HepG2 (cell line): Measurements from ENCODE around the gene DEPDC5. TPM values are rescaled to one million over a fixed set of nuclear protein-coding genes. Genes with fewer than 3 reads are reported as not detected.

Source experiments
- ATAC-seq: fragments of 200-7000 bp; cut with Tn5 transposase; 3 replicates; pipeline ENCODE4 v1.9.1; 2020; ENCODE audit warnings: mild to moderate bottlenecking, moderate library complexity
- BruUV-seq: library from RNA; stranded (reverse); fragments of 400-500 nt; replicated peaks from 2 replicates; lab custom pipeline; 2021; lab: Mats Ljungman, UMichigan
- CTCF ChIA-PET: fragments of 300-600 bp; formaldehyde crosslinking; extraction: SDS; loops from one replicate; lab custom pipeline; 2021; ENCODE audit warnings: low total read pairs, inconsistent platforms, low intra/inter-chr PET ratio; lab: Yijun Ruan, JAX
- POLR2A ChIA-PET: fragments of 350-600 bp; sonication (Branson Sonifier 250); formaldehyde crosslinking; loops from one replicate; lab custom pipeline; 2020; ENCODE audit warnings: antibody characterized with exemption, inconsistent platforms; lab: Yijun Ruan, JAX
- DNase-seq: peaks from one replicate; pipeline ENCODE4 v3.0.0-alpha.2; 2015; ENCODE audit warnings: low spot score
- FAIRE-seq: peaks from 3 replicates; lab custom pipeline; 2011; peaks lifted over from hg19 to GRCh38; lab: Jason Lieb, UNC
- H2AFZ ChIP-seq: one replicate; pipeline ENCODE4 v1.6.1; 2011; ENCODE audit warnings: low read length, inconsistent platforms
- H3K27ac ChIP-seq: fragments of 300-600 bp; 3 replicates; pipeline ENCODE4 v1.8.0; 2011; ENCODE audit warnings: mixed run types, mild to moderate bottlenecking, mixed read lengths, low read length, inconsistent platforms; ENCODE audit not compliant: insufficient read depth; ENCODE audit errors: extremely low read length
- H3K27me3 ChIP-seq, 2 experiments: fragments of 200-600 bp in 1 of 2; 2 replicates in 1 of 2; 3 replicates in 1 of 2; pipeline versions ENCODE4 v1.6.0 to v1.8.0; 2011; ENCODE audit warnings: low read length in 2 of 2, mild to moderate bottlenecking in 2 of 2, moderate library complexity in 2 of 2, inconsistent platforms in 1 of 2; ENCODE audit not compliant: insufficient read depth in 2 of 2, control insufficient read depth in 1 of 2
- H3K36me3 ChIP-seq, 2 experiments: fragments of 200-600 bp in 1 of 2; replicated peaks in 1 of 2; 2 replicates in 1 of 2; 3 replicates in 1 of 2; pipeline versions ENCODE4 v1.5.1 to v1.8.0; 2011; ENCODE audit warnings: low read length in 2 of 2, inconsistent platforms in 1 of 2; ENCODE audit not compliant: insufficient read depth in 2 of 2, control insufficient read depth in 1 of 2
- H3K4me1 ChIP-seq: 2 replicates; pipeline ENCODE4 v1.5.1; 2012; ENCODE audit warnings: low read length, inconsistent platforms; ENCODE audit not compliant: insufficient read depth
- H3K4me2 ChIP-seq: 2 replicates; pipeline ENCODE4 v1.6.0; 2011; ENCODE audit warnings: low read depth, low read length, inconsistent platforms
- H3K4me3 ChIP-seq, 3 experiments: fragments of 200-600 bp in 1 of 3; sonication (generic), shearing (Covaris generic) in 1 of 3; replicated peaks in 1 of 3; 2 replicates each; pipeline ENCODE4 v1.5.1; 2011 to 2016; ENCODE audit warnings: low read length in 3 of 3, inconsistent platforms in 2 of 3, low read depth in 2 of 3, mild to moderate bottlenecking in 2 of 3, control low read depth in 1 of 3, mixed read lengths in 1 of 3; ENCODE audit not compliant: insufficient read depth in 1 of 3
- H3K79me2 ChIP-seq: one replicate; pipeline ENCODE4 v1.6.1; 2011; ENCODE audit warnings: low read length, inconsistent platforms; ENCODE audit not compliant: insufficient read depth
- H3K9ac ChIP-seq: 2 replicates; pipeline ENCODE4 v1.6.0; 2011; ENCODE audit warnings: mild to moderate bottlenecking, low read depth, low read length, inconsistent platforms; ENCODE audit not compliant: insufficient read depth
- H3K9me3 ChIP-seq: 2 replicates; pipeline ENCODE4 v1.5.1; 2012; ENCODE audit warnings: mild to moderate bottlenecking, low read length
- H4K20me1 ChIP-seq: 2 replicates; pipeline ENCODE4 v1.6.0; 2011; ENCODE audit warnings: inconsistent platforms, mild to moderate bottlenecking, low read length, moderate library complexity; ENCODE audit not compliant: insufficient read depth
- HDAC6 ChIP-seq: fragments of 200-600 bp; sonication (generic); IDR thresholded peaks from 2 replicates; pipeline ENCODE4 v1.7.0; 2017; ENCODE audit warnings: mild to moderate bottlenecking, antibody characterized with exemption, low read length, low read depth
- MXD4 ChIP-seq: IDR thresholded peaks from 2 replicates; pipeline ENCODE4 v1.6.1; 2016; ENCODE audit warnings: mild to moderate bottlenecking, missing biosample characterization, missing genetic modification reagents
- MYPOP ChIP-seq: sonication (generic); formaldehyde crosslinking; IDR thresholded peaks from 2 replicates; pipeline ENCODE4 v1.8.1; 2023; ENCODE audit warnings: mild to moderate bottlenecking, moderate library complexity, missing genetic modification reagents
- NFE2L2 ChIP-seq: fragments of 150-350 bp; IDR thresholded peaks from 2 replicates; pipeline ENCODE4 v1.6.1; 2014; ENCODE audit warnings: low read length
- SNRNP70 ChIP-seq: fragments of 200-400 bp; formaldehyde crosslinking; IDR thresholded peaks from 2 replicates; pipeline ENCODE4 v1.6.1; 2017; ENCODE audit warnings: mild to moderate bottlenecking, low read depth, low read length, moderate library complexity
- ZNF121 ChIP-seq: sonication (generic); formaldehyde crosslinking; IDR thresholded peaks from 2 replicates; pipeline ENCODE4 v1.5.0; 2020; ENCODE audit warnings: mild to moderate bottlenecking, missing genetic modification reagents
- ZNF142 ChIP-seq: sonication (generic); formaldehyde crosslinking; IDR thresholded peaks from 2 replicates; pipeline ENCODE4 v1.4.0; 2020; ENCODE audit warnings: missing genetic modification reagents
- ZNF331 ChIP-seq: sonication (generic); formaldehyde crosslinking; IDR thresholded peaks from 2 replicates; pipeline ENCODE4 v1.4.0; 2020; ENCODE audit warnings: missing genetic modification reagents
- ZNF354B ChIP-seq: sonication (generic); formaldehyde crosslinking; IDR thresholded peaks from 2 replicates; pipeline ENCODE4 v1.8.0; 2022; ENCODE audit warnings: mild to moderate bottlenecking, missing genetic modification reagents
- ZNF563 ChIP-seq: sonication (generic); formaldehyde crosslinking; IDR thresholded peaks from 2 replicates; pipeline ENCODE4 v1.8.0; 2022; ENCODE audit warnings: mild to moderate bottlenecking, moderate library complexity, missing genetic modification reagents
- ZNF775 ChIP-seq: sonication (generic); formaldehyde crosslinking; IDR thresholded peaks from 2 replicates; pipeline ENCODE4 v1.4.0; 2020; ENCODE audit warnings: missing genetic modification reagents, mild to moderate bottlenecking, moderate library complexity, borderline replicate concordance
- ZNF841 ChIP-seq: sonication (generic); formaldehyde crosslinking; IDR thresholded peaks from 2 replicates; pipeline ENCODE4 v1.8.1; 2023; ENCODE audit warnings: missing genetic modification reagents, borderline replicate concordance
- WGBS: methylation state at CpG from one replicate; pipeline ENCODE4 v1.1.6; 2017; ENCODE audit warnings: low lambda C conversion rate; 5-methylcytosine and 5-hydroxymethylcytosine counted together
- in situ Hi-C: cut with HindIII; loops from 2 replicates; pipeline ENCODE4 v1.10.0; 2017; ENCODE audit warnings: low pct_unique_long_range_greater_than_20kb; ENCODE audit not compliant: extremely low pct_ligation_motif_present
- intact Hi-C: fragments of 100-400 bp; cut with micrococcal nuclease; formaldehyde crosslinking; loops from one replicate; pipeline ENCODE4 v1.10.0; 2022; ENCODE audit not compliant: unreplicated experiment
- polyA plus RNA-seq, 8 experiments: library from polyadenylated mRNA; depleted of rRNA in 3 of 8; stranded (reverse) in 7 of 8; unstranded in 1 of 8; fragments of >200 nt; fragmentation: Illumina TruSeq in 4 of 8; extraction: Trizol in 4 of 8; gene quantifications; 2 replicates each; pipeline versions ENCODE4 v1.2.1 to v1.2.3, GENCODE V29; 2011 to 2016; ENCODE audit warnings: low read depth in 4 of 8, missing spikeins in 1 of 8, mixed read lengths in 1 of 8; ENCODE audit not compliant: insufficient read depth in 1 of 8
- total RNA-seq, 5 experiments: library from RNA; depleted of rRNA; stranded (reverse); fragments of >200 nt; fragmentation: Illumina TruSeq; extraction: Trizol; gene quantifications; 2 replicates each; pipeline ENCODE4 v1.2.3, GENCODE V29; 2016; ENCODE audit warnings: low read depth in 1 of 5
- TF ChIP-seq, protein P1 (sequence below): sonication (generic); formaldehyde crosslinking; IDR thresholded peaks from 2 replicates; pipeline ENCODE4 v1.4.0; 2020; ENCODE audit warnings: low read depth, missing genetic modification reagents

Gene DEPDC5
- total and polyA plus RNA-seq, 2 of the 13 experiments (the other 11 are each of a cell fraction or from before 2014, with no cell fraction given): 9.8 to 12.4 TPM

DNA sequence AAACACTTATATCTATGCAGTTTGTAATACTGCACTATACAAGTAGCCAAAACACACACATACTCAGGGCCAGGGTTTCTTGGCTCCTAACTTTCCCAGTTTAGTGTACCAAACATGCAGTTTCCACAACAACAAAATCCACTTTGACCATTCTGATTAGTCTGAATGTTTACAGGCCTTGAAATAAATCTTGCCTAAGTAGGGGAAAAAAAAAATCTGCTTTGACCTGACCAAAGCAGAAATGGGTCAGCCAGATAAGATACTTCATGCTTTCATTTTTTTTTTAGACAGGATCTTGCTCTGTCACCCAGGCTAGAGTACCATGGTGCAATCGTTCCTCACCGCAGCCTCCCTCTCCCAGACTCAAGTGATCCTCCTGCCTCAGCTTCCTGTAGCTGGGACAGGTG lies 14.0 kb upstream of the DEPDC5 start:
- POLR2A ChIA-PET: interaction anchor here (1.2 kb wide), 1 partner anchor 13 kb away, joined by 4 read pairs; no protein-coding TSS in a partner anchor
- no peak for DNase-seq
- no peak for TF ChIP-seq ZNF775
- no peak for TF ChIP-seq ZNF142 (CRISPR knock-in tag)
- no peak for TF ChIP-seq ZNF354B
- TF ChIP-seq ZNF331 (CRISPR knock-in tag): no peak
- no peak for TF ChIP-seq ZNF563 (CRISPR knock-in tag)
- no peak for TF ChIP-seq ZNF121 (CRISPR knock-in tag)
- TF ChIP-seq MYPOP (CRISPR knock-in tag): no peak
- no peak for TF ChIP-seq MXD4 (CRISPR knock-in tag)
- TF ChIP-seq ZNF841: no peak
- TF ChIP-seq, protein P1, sequence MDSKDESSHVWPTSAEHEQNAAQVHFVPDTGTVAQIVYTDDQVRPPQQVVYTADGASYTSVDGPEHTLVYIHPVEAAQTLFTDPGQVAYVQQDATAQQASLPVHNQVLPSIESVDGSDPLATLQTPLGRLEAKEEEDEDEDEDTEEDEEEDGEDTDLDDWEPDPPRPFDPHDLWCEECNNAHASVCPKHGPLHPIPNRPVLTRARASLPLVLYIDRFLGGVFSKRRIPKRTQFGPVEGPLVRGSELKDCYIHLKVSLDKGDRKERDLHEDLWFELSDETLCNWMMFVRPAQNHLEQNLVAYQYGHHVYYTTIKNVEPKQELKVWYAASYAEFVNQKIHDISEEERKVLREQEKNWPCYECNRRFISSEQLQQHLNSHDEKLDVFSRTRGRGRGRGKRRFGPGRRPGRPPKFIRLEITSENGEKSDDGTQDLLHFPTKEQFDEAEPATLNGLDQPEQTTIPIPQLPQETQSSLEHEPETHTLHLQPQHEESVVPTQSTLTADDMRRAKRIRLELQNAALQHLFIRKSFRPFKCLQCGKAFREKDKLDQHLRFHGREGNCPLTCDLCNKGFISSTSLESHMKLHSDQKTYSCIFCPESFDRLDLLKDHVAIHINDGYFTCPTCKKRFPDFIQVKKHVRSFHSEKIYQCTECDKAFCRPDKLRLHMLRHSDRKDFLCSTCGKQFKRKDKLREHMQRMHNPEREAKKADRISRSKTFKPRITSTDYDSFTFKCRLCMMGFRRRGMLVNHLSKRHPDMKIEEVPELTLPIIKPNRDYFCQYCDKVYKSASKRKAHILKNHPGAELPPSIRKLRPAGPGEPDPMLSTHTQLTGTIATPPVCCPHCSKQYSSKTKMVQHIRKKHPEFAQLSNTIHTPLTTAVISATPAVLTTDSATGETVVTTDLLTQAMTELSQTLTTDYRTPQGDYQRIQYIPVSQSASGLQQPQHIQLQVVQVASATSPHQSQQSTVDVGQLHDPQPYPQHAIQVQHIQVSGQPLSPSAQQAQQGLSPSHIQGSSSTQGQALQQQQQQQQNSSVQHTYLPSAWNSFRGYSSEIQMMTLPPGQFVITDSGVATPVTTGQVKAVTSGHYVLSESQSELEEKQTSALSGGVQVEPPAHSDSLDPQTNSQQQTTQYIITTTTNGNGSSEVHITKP (CRISPR knock-in tag): no peak
- no peak for TF ChIP-seq HDAC6
- no peak for TF ChIP-seq NFE2L2
- TF ChIP-seq SNRNP70: no peak

More for the DNA sequence above, 14.0 kb upstream of the DEPDC5 start:
- ATAC-seq: no peak
- no peak overlapping the region for H3K4me3 ChIP-seq
- H3K27ac ChIP-seq: no peak overlapping the region
- no TSS peak for BruUV-seq
- H3K79me2 ChIP-seq: peaks cover 14% of the 10 kb centered on the region
- H3K36me3 ChIP-seq: peaks cover 3 to 14% of the 10 kb centered on the region in 2 experiments; a peak in 3 of 5 replicates
- WGBS: 96% methylated on average over 2 of the region's 2 CpGs
- no peaks in the 10 kb centered on the region for H3K9me3 ChIP-seq
- no peak overlapping the region for H3K9ac ChIP-seq
- intact Hi-C loops: no loop called here
- H2AFZ ChIP-seq: no peak overlapping the region
- no peaks in the 10 kb centered on the region for H4K20me1 ChIP-seq
- no peaks in the 10 kb centered on the region for H3K27me3 ChIP-seq
- peaks cover 25% of the 10 kb centered on the region for H3K4me1 ChIP-seq
- H3K4me2 ChIP-seq: no peak overlapping the region
- FAIRE-seq: no peak
- CTCF ChIA-PET: no interaction called here
- in situ Hi-C loops: no loop called here
